Suprapubic skin (tissue), 3 donors: ENCODE data around the gene AGR3.

Experiments
- EP300 ChIP-seq: sonication (generic); formaldehyde crosslinking; IDR thresholded peaks from one replicate; pipeline ENCODE4 v1.6.1; 2017; ENCODE audit warnings: antibody characterized with exemption
- POLR2A ChIP-seq, 2 donors: fragments of 450-650 bp; IDR thresholded peaks; one replicate each; pipeline ENCODE4 v1.6.1; 2017; ENCODE audit warnings: antibody characterized with exemption in 2 of 2, mild to moderate bottlenecking in 2 of 2, moderate library complexity in 2 of 2
- TF ChIP-seq, protein P1 (sequence below), 2 donors: fragments of 200-600 bp in 1 of 2; fragments of 450-650 bp in 1 of 2; sonication (generic) in 1 of 2; IDR thresholded peaks; one replicate each; pipeline ENCODE4 v1.5.1; 2016 to 2019; ENCODE audit warnings: antibody characterized with exemption in 2 of 2, mild to moderate bottlenecking in 1 of 2, moderate library complexity in 1 of 2

DNA sequence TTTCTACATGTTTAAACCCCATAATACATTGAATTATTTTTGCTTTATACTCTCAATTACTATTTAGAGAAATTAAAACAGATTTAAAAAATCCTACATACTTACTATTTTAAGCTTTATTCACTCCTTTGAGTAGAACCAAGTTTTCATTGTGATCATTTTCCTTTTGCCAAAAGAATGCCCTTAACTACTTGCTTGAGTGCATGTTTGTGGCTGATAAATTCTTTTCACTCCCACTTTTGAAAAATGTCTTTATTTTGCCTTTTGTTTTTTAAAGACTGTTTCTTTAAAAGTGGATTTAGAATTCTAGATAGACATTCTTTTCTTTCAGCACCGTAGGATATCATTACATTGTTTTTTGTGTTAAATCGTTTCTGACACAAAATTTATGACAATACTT lies 22.3 kb upstream of the AGR3 start:
- no peak for TF ChIP-seq POLR2A (IDR thresholded peaks at IDR 0.05)
- TF ChIP-seq, protein P1, sequence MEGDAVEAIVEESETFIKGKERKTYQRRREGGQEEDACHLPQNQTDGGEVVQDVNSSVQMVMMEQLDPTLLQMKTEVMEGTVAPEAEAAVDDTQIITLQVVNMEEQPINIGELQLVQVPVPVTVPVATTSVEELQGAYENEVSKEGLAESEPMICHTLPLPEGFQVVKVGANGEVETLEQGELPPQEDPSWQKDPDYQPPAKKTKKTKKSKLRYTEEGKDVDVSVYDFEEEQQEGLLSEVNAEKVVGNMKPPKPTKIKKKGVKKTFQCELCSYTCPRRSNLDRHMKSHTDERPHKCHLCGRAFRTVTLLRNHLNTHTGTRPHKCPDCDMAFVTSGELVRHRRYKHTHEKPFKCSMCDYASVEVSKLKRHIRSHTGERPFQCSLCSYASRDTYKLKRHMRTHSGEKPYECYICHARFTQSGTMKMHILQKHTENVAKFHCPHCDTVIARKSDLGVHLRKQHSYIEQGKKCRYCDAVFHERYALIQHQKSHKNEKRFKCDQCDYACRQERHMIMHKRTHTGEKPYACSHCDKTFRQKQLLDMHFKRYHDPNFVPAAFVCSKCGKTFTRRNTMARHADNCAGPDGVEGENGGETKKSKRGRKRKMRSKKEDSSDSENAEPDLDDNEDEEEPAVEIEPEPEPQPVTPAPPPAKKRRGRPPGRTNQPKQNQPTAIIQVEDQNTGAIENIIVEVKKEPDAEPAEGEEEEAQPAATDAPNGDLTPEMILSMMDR (IDR thresholded peaks at IDR 0.05) = no peak
- no peak for TF ChIP-seq EP300
